ENCODE data around the gene TMEM88.

GRCh38 chr17:7824021-7824924 lies 30.6 kb upstream of the TMEM88 start:
- TF ChIP-seq CTCF (IDR thresholded peaks at IDR 0.05) (no peak), POLR2A (IDR thresholded peaks at IDR 0.05) (no peak)

Data from testis (tissue), 2 donors.